Thyroid gland (tissue), 4 donors: ENCODE results near the gene CLEC3B. TPM values are rescaled to one million over a fixed set of nuclear protein-coding genes. Genes with fewer than 3 reads are reported as not detected.
A peak's percentile ranks its signal among the peaks of the same experiment; 100 is the strongest.
"Not testable (repeated sequence)": the region's sequence is repeated elsewhere in the genome, so short reads cannot be mapped to it uniquely, and the experiment has no call there.

Experiments
- DNase-seq, 2 donors: peaks; one replicate each; pipeline ENCODE4 v3.0.0-alpha.2; 2019
- H3K27ac ChIP-seq, 3 donors: fragments of 200-600 bp; sonication (generic); 1 replicate in 2 of 3; 2 replicates in 1 of 3; pipeline ENCODE4 v1.5.1; 2016 to 2019; ENCODE audit warnings: mild to moderate bottlenecking in 1 of 3, moderate library complexity in 1 of 3
- H3K27me3 ChIP-seq: fragments of 200-600 bp; sonication (generic); one replicate; pipeline ENCODE4 v1.5.1; 2019
- H3K36me3 ChIP-seq, 2 donors: fragments of 200-600 bp; sonication (generic); one replicate each; pipeline ENCODE4 v1.5.1; 2016 to 2019
- H3K4me1 ChIP-seq, 2 donors: fragments of 200-600 bp; sonication (generic); one replicate each; pipeline ENCODE4 v1.5.1; 2017 to 2019
- H3K4me3 ChIP-seq, 3 donors: fragments of 200-600 bp; sonication (generic); replicated peaks in 1 of 3; 1 replicate in 2 of 3; 2 replicates in 1 of 3; pipeline ENCODE4 v1.5.1; 2016; ENCODE audit warnings: mild to moderate bottlenecking in 1 of 3
- H3K9me3 ChIP-seq: fragments of 200-600 bp; sonication (generic); one replicate; pipeline ENCODE4 v1.5.1; 2017
- POLR2A ChIP-seq, 2 donors: fragments of 450-650 bp; IDR thresholded peaks; one replicate each; pipeline ENCODE4 v1.6.1; 2017; ENCODE audit warnings: antibody characterized with exemption in 2 of 2, mild to moderate bottlenecking in 2 of 2, moderate library complexity in 1 of 2
- WGBS, 2 donors: methylation state at CpG; one replicate each; pipeline ENCODE4 v1.1.5; 2017; 5-methylcytosine and 5-hydroxymethylcytosine counted together
- intact Hi-C: fragments of 100-400 bp; cut with DNase I; formaldehyde crosslinking; loops from one replicate; pipeline ENCODE4 v1.15.1; 2023
- total RNA-seq, 4 donors: library from RNA; depleted of rRNA; stranded (reverse); fragments of >200 nt; gene quantifications; one replicate each; pipeline ENCODE4 v1.2.3, GENCODE V29; 2016
- TF ChIP-seq, protein P1 (sequence below), 6 experiments: fragments of 200-600 bp in 3 of 6; fragments of 450-650 bp in 3 of 6; sonication (generic) in 3 of 6; IDR thresholded peaks; one replicate each; pipeline ENCODE4 v1.5.1; 2016 to 2019; ENCODE audit warnings: antibody characterized with exemption in 6 of 6, mild to moderate bottlenecking in 2 of 6, inconsistent platforms in 1 of 6, moderate library complexity in 1 of 6

CLEC3B gene
- total RNA-seq, 4 donors from 2014 or later, result 28.2 to 78.4 (median 32.5) TPM

DNA sequence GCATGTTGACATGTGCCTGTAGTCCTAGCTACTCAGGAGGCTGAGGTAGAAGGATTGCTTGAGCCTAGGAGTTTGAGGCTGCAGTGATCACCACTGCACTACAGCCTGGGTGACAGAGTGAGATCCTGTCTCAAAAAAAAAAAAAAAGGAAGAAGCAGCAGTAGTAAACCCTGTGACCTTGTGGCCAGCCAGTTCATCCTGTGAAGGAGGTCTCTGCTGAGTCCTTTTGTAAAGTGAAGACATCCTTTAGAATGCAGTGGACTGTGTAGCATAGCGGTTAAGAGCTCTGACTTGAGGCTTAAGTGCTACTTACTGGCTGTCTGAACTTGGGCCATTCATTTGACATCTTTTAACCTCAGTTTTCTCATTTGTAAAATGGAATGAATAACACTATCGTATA lies 41.8 kb upstream of the CLEC3B start:
- no peaks in the 10 kb centered on the region for H3K27me3 ChIP-seq
- H3K4me1 ChIP-seq, result peaks cover 43 to 84% of the 10 kb centered on the region in 2 donors

DNA sequence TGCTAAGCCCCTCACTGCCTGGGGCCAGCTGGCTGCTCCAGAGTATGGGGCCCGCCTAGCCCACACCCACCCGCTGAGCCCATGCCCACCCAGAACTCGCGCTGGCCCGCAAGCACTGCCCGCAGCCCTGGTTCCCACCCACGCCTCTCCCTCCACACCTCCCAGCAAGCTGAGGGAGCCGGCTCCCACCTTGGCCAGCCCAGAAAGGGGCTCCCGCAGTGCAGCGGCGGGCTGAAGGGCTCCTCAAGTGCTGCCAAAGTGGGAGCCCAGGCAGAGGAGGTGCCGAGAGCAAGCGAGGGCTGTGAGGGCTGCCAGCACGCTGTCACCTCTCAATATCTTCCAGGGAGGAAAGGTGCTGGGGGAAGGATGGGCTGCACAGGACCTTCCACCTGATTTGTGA lies 39.8 kb upstream of the CLEC3B start:
- H3K9me3 ChIP-seq, H3K4me3 ChIP-seq, DNase-seq, H3K27me3 ChIP-seq, H3K27ac ChIP-seq, H3K36me3 ChIP-seq: not testable (repeated sequence)
- intact Hi-C loops, result loop anchor here (10.0 kb wide), 1 partner anchor 52 kb away; no protein-coding TSS in a partner anchor
- 98% methylated on average over 8 to 13 of the region's 14 CpGs for whole genome bisulfite sequencing, 2 donors
- peaks cover 43 to 64% of the 10 kb centered on the region in 2 donors for H3K4me1 ChIP-seq

More for the DNA sequence above, 41.8 kb upstream of the CLEC3B start:
- Histone ChIP-seq H3K9me3 (no peaks in the 10 kb centered on the region), H3K4me3 (no peak overlapping the region), H3K36me3 (no peaks in the 10 kb centered on the region), H3K27ac (peak overlapping the region in 2 of 3 donors; percentile 83 to 88)
- WGBS, 2 donors, result 46 to 56% methylated on average over 2 of the region's 2 CpGs
- peak; percentile 67 for DNase-seq
- intact Hi-C loops, result loop anchor here (10.0 kb wide), 1 partner anchor 50 kb away; no protein-coding TSS in a partner anchor
- TF ChIP-seq, protein P1, sequence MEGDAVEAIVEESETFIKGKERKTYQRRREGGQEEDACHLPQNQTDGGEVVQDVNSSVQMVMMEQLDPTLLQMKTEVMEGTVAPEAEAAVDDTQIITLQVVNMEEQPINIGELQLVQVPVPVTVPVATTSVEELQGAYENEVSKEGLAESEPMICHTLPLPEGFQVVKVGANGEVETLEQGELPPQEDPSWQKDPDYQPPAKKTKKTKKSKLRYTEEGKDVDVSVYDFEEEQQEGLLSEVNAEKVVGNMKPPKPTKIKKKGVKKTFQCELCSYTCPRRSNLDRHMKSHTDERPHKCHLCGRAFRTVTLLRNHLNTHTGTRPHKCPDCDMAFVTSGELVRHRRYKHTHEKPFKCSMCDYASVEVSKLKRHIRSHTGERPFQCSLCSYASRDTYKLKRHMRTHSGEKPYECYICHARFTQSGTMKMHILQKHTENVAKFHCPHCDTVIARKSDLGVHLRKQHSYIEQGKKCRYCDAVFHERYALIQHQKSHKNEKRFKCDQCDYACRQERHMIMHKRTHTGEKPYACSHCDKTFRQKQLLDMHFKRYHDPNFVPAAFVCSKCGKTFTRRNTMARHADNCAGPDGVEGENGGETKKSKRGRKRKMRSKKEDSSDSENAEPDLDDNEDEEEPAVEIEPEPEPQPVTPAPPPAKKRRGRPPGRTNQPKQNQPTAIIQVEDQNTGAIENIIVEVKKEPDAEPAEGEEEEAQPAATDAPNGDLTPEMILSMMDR (IDR thresholded peaks at IDR 0.05), result no peak
- no peak for TF ChIP-seq POLR2A (IDR thresholded peaks at IDR 0.05)

DNA sequence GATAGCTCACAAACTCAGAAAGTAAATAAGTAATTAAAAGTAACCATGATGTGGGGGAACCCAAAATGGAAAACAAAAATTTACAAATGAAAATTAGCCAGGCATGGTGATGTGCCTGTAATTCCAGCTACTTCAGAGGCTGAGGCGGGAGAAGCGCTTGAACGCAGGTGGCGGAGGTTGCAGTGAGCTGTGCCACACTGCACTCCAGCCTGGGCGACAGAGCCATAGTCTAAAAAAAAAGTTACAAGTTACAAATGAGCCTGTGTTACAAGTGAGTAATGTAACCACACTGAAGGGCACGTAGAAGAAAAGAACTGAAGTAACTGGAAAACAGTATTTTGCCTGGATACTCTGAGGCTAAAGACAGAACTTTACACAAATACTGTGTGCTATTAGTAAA lies 38.8 kb upstream of the CLEC3B start:
- TF ChIP-seq POLR2A (IDR thresholded peaks at IDR 0.05), result no peak
- TF ChIP-seq, protein P1 (IDR thresholded peaks at IDR 0.05), result no peak
- H3K36me3 ChIP-seq, result no peaks in the 10 kb centered on the region
- H3K4me3 ChIP-seq, result no peak overlapping the region
- H3K4me1 ChIP-seq, result peaks cover 42 to 57% of the 10 kb centered on the region in 2 donors
- peak overlapping the region in 1 of 3 donors; percentile 12 for H3K27ac ChIP-seq
- no peaks in the 10 kb centered on the region for H3K9me3 ChIP-seq
- peak; percentile 52 to 57 for DNase-seq
- H3K27me3 ChIP-seq, result no peaks in the 10 kb centered on the region
- 87 to 91% methylated on average over 6 of the region's 6 CpGs for WGBS, 2 donors
- intact Hi-C loops, result loop anchor here (10.0 kb wide), 1 partner anchor 53 kb away; no protein-coding TSS in a partner anchor

DNA sequence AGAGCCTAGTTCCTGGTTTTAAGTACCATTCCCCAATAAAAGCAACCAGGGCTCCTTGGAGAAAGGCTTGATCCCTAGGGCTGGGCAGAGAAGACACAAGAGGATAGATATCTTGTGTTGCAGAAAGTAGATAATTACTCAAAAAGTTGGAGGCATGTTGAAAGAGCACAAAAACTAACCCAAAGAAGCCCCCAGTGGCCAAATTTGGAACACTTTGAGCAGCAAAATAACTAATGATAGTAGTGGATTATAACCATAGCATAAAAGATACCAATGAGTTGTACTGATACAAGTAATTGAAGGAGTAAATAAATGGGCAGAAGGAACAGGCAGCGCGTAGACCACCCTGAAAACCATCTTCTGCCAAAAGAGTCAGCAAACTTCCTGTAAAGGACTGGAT lies 38.0 kb upstream of the CLEC3B start:
- Histone ChIP-seq H3K27me3 (no peaks in the 10 kb centered on the region), H3K4me1 (peaks cover 36 to 53% of the 10 kb centered on the region in 2 donors), H3K4me3 (no peak overlapping the region), H3K36me3 (no peaks in the 10 kb centered on the region), H3K27ac (no peak overlapping the region), H3K9me3 (no peaks in the 10 kb centered on the region)
- no peak for TF ChIP-seq POLR2A (IDR thresholded peaks at IDR 0.05)
- TF ChIP-seq, protein P1 (IDR thresholded peaks at IDR 0.05), result peak in 5 of 6 experiments; percentile 28 to 53 (median 35)
- no peak for DNase-seq
- 87 to 94% methylated on average over 2 of the region's 2 CpGs for WGBS, 2 donors
- intact Hi-C loops, result loop anchor here (10.0 kb wide), 1 partner anchor 53 kb away; no protein-coding TSS in a partner anchor

DNA sequence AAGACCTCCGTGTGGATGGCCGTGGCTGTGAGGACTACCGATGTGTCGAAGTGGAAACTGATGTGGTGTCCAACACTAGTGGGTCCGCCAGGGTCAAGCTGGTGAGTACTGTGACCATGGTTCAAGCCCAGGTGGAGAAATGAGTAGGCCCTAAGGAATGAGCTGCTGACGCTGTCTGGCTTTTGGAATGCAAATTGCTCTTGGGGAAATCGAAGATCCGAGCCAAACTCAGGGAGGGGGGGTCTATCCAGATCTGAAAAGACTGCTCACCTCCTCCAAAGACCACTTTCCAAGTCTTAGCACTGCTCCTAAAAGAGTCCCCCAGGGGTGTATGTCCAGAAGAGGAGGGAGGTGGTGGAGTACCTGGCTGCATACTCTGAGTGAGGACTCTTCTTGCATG lies 37.0 kb upstream of the CLEC3B start:
- no peaks in the 10 kb centered on the region for H3K27me3 ChIP-seq
- DNase-seq, result no peak
- TF ChIP-seq POLR2A (IDR thresholded peaks at IDR 0.05), result no peak
- TF ChIP-seq, protein P1 (IDR thresholded peaks at IDR 0.05), result no peak
- 93 to 94% methylated on average over 8 of the region's 8 CpGs for WGBS, 2 donors
- peaks cover 38 to 55% of the 10 kb centered on the region in 2 donors for H3K4me1 ChIP-seq
- intact Hi-C loops, result loop anchor here (10.0 kb wide), 1 partner anchor 54 kb away; no protein-coding TSS in a partner anchor
- no peak overlapping the region for H3K27ac ChIP-seq
- no peaks in the 10 kb centered on the region for H3K9me3 ChIP-seq
- no peaks in the 10 kb centered on the region for H3K36me3 ChIP-seq
- H3K4me3 ChIP-seq, result no peak overlapping the region
